ENCODE measurements around the gene AGTPBP1. TPM values are rescaled to one million over a fixed set of nuclear protein-coding genes. Genes with fewer than 3 reads are reported as not detected.

Gene AGTPBP1
- total and polyA plus RNA-seq, 4 donors: 10.6 to 55.9 (median 22.4) TPM

GRCh38 chr9:85667374-85667773 lies 74.4 kb downstream of the AGTPBP1 start:
- Histone ChIP-seq H3K4me1 (ENCODE audit: control insufficient read depth in 5 of 5, insufficient read depth in 5 of 5, low read length in 5 of 5) (no peaks in the 10 kb centered on the region), H3K9me3 (ENCODE audit: control insufficient read depth in 4 of 4, insufficient read depth in 3 of 4, low read length in 3 of 4) (no peaks in the 10 kb centered on the region), H3K4me3 (no peak overlapping the region), H3K27me3 (ENCODE audit: control insufficient read depth in 3 of 3, insufficient read depth in 3 of 3, low read length in 2 of 3) (no peaks in the 10 kb centered on the region), H3K27ac (ENCODE audit: low read depth in 1 of 2, low read length in 1 of 2) (no peak overlapping the region), H3K9ac (ENCODE audit: insufficient read depth in 1 of 2, low read length in 2 of 2) (no peak overlapping the region), H3K36me3 (ENCODE audit: control insufficient read depth in 4 of 4, insufficient read depth in 4 of 4, low read length in 4 of 4) (peaks cover 0 to 9% (median 4%) of the 10 kb centered on the region in 4 donors)
- ATAC-seq (ENCODE audit: insufficient read depth, low FRiP score) (no peak), DNase-seq (no peak)
- 93 to 97% methylated on average over 1 of the region's 1 CpG for WGBS, 2 donors
- no peak for TF ChIP-seq CTCF (IDR thresholded peaks at IDR 0.05; ENCODE audit: control extremely low read depth, extremely low read depth)

DNA sequence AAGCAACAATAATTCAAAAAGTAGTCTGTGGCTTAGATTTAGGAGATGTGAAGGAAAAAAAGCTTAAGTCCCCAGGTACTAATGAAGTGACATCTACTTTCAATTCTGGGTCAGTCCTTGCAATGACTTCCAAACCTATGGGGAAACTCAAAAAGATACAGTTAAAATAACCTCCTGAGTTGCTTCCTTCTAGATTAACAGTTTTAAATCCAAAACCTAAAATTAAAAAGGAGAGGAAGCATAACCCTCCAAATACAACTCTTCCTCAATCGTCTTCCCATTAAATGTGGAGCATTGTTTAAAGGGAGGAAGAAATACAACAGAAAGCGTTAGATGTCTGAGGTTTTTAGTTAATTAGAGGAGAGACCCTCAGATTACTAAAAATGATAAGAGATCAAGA lies 75.7 kb downstream of the AGTPBP1 start:
- 93 to 95% methylated on average over 2 of the region's 2 CpGs for WGBS, 2 donors
- no peak overlapping the region for H3K4me3 ChIP-seq
- TF ChIP-seq CTCF (IDR thresholded peaks at IDR 0.05; ENCODE audit: control extremely low read depth, extremely low read depth): no peak
- H3K9ac ChIP-seq (ENCODE audit: insufficient read depth in 1 of 2, low read length in 2 of 2): no peak overlapping the region
- no peaks in the 10 kb centered on the region for H3K27me3 ChIP-seq (ENCODE audit: control insufficient read depth in 3 of 3, insufficient read depth in 3 of 3, low read length in 2 of 3)
- H3K36me3 ChIP-seq (ENCODE audit: control insufficient read depth in 4 of 4, insufficient read depth in 4 of 4, low read length in 4 of 4): peaks cover 0 to 5% (median 2%) of the 10 kb centered on the region in 4 donors
- no peak for DNase-seq
- H3K4me1 ChIP-seq (ENCODE audit: control insufficient read depth in 5 of 5, insufficient read depth in 5 of 5, low read length in 5 of 5): no peaks in the 10 kb centered on the region
- ATAC-seq (ENCODE audit: insufficient read depth, low FRiP score): no peak
- no peak overlapping the region for H3K27ac ChIP-seq (ENCODE audit: low read depth in 1 of 2, low read length in 1 of 2)
- no peaks in the 10 kb centered on the region for H3K9me3 ChIP-seq (ENCODE audit: control insufficient read depth in 4 of 4, insufficient read depth in 3 of 4, low read length in 3 of 4)

GRCh38 chr9:85662573-85662972 lies 79.2 kb downstream of the AGTPBP1 start:
- Histone ChIP-seq H3K27me3 (ENCODE audit: control insufficient read depth in 3 of 3, insufficient read depth in 3 of 3, low read length in 2 of 3) (no peaks in the 10 kb centered on the region), H3K27ac (ENCODE audit: low read depth in 1 of 2, low read length in 1 of 2) (no peak overlapping the region), H3K4me1 (ENCODE audit: control insufficient read depth in 5 of 5, insufficient read depth in 5 of 5, low read length in 5 of 5) (no peaks in the 10 kb centered on the region), H3K9ac (ENCODE audit: insufficient read depth in 1 of 2, low read length in 2 of 2) (no peak overlapping the region), H3K4me3 (no peak overlapping the region), H3K9me3 (ENCODE audit: control insufficient read depth in 4 of 4, insufficient read depth in 3 of 4, low read length in 3 of 4) (no peaks in the 10 kb centered on the region), H3K36me3 (ENCODE audit: control insufficient read depth in 4 of 4, insufficient read depth in 4 of 4, low read length in 4 of 4) (peaks cover 0 to 5% (median 1%) of the 10 kb centered on the region in 4 donors)
- 44 to 67% methylated on average over 1 of the region's 1 CpG for WGBS, 2 donors
- DNase-seq (no peak), ATAC-seq (ENCODE audit: insufficient read depth, low FRiP score) (no peak)
- TF ChIP-seq CTCF (IDR thresholded peaks at IDR 0.05; ENCODE audit: control extremely low read depth, extremely low read depth): no peak

DNA sequence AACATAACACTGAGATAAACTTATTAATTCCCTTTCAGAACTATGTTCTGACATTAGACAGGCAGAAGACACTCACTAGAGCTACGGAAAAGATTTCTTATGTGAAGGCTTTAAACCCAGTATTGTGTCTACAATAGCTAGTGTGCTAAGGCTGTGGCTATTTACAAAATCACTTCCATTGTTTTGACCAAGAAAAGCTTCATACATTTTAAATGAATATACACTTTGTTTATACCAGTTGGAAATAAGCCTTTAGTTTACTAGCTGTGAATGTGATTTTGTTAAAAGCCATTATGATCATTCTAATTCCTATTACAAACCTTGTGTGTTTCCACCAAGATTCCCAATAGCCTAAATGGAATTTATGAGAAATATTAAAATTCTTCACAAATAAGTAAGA lies 83.0 kb downstream of the AGTPBP1 start:
- Histone ChIP-seq H3K36me3 (ENCODE audit: control insufficient read depth in 4 of 4, insufficient read depth in 4 of 4, low read length in 4 of 4) (peaks cover 0 to 2% (median under 1%) of the 10 kb centered on the region in 4 donors), H3K27ac (ENCODE audit: low read depth in 1 of 2, low read length in 1 of 2) (no peak overlapping the region), H3K4me3 (no peak overlapping the region), H3K27me3 (ENCODE audit: control insufficient read depth in 3 of 3, insufficient read depth in 3 of 3, low read length in 2 of 3) (no peaks in the 10 kb centered on the region), H3K4me1 (ENCODE audit: control insufficient read depth in 5 of 5, insufficient read depth in 5 of 5, low read length in 5 of 5) (no peaks in the 10 kb centered on the region), H3K9me3 (ENCODE audit: control insufficient read depth in 4 of 4, insufficient read depth in 3 of 4, low read length in 3 of 4) (no peaks in the 10 kb centered on the region), H3K9ac (ENCODE audit: insufficient read depth in 1 of 2, low read length in 2 of 2) (no peak overlapping the region)
- no peak for TF ChIP-seq CTCF (IDR thresholded peaks at IDR 0.05; ENCODE audit: control extremely low read depth, extremely low read depth)
- ATAC-seq (ENCODE audit: insufficient read depth, low FRiP score) (no peak), DNase-seq (no peak)
- 83 to 88% methylated on average over 1 of the region's 1 CpG for WGBS, 2 donors

All from lung (tissue), 12 donors.